ENCODE measurements around the gene MYBPC1. TPM values are rescaled to one million over a fixed set of nuclear protein-coding genes. Genes with fewer than 3 reads are reported as not detected.
A peak's percentile ranks its signal among the peaks of the same experiment; 100 is the strongest.

MYBPC1 gene
- total and polyA plus RNA-seq, 9 of the 15 experiments (the other 6 are each of a cell fraction or from before 2014, with no cell fraction given) = not detected

GRCh38 chr12:101696251-101697196 lies 101.8 kb downstream of the MYBPC1 start (continued):
- peak; percentile 37; the same call in 1 of the 2 replicates for TF ChIP-seq CREB3L1 (IDR thresholded peaks at IDR 0.05; ENCODE audit: borderline replicate concordance, low read depth)
- no peak for TF ChIP-seq ATF1 (CRISPR knock-in tag; IDR thresholded peaks at IDR 0.05)
- peak; percentile 81 for TF ChIP-seq ATF1 (tag; IDR thresholded peaks at IDR 0.05)
- peak in 1 of 2 experiments; percentile 62; a peak in 3 of 4 replicates for TF ChIP-seq MAZ (CRISPR knock-in tag; conservative IDR thresholded peaks at IDR 0.05 in 1 of 2, IDR thresholded peaks at IDR 0.05 in 1 of 2)
- peak; percentile 94 for TF ChIP-seq MECOM (CRISPR knock-in tag; IDR thresholded peaks at IDR 0.05)
- TF ChIP-seq TCFL5 (CRISPR knock-in tag; conservative IDR thresholded peaks at IDR 0.05) = no peak
- peak; percentile 62 for TF ChIP-seq L3MBTL2 (IDR thresholded peaks at IDR 0.05)
- TF ChIP-seq ELF2 (CRISPR knock-in tag; IDR thresholded peaks at IDR 0.05) = no peak
- peak; percentile 70; the same call in 1 of the 2 replicates for TF ChIP-seq SMARCC2 (IDR thresholded peaks at IDR 0.05; ENCODE audit: low read depth)
- peak; percentile 49 for TF ChIP-seq TAF1 (IDR thresholded peaks at IDR 0.05; ENCODE audit: control insufficient read depth, extremely low read depth, insufficient read depth, low read length, severe bottlenecking)
- peak in 1 of 2 experiments; percentile 88; a peak in 3 of 4 replicates for TF ChIP-seq RCOR1 (IDR thresholded peaks at IDR 0.05; ENCODE audit: borderline replicate concordance in 1 of 2, low read depth in 2 of 2, low read length in 2 of 2)
- TF ChIP-seq GABPA (tag; conservative IDR thresholded peaks at IDR 0.05; ENCODE audit: low read depth) = peak; percentile 16; the same call in 1 of the 2 replicates
- no peak for TF ChIP-seq PRPF4 (IDR thresholded peaks at IDR 0.05; ENCODE audit: insufficient read depth, low read depth, low read length, poor library complexity, severe bottlenecking)
- peak; percentile 58 for TF ChIP-seq SMARCB1 (IDR thresholded peaks at IDR 0.05; ENCODE audit: insufficient read length, low read depth)
- TF ChIP-seq ZBTB5 (IDR thresholded peaks at IDR 0.05) = no peak
- peak; percentile 68 for TF ChIP-seq TFAP4 (CRISPR knock-in tag; IDR thresholded peaks at IDR 0.05; ENCODE audit: borderline replicate concordance)
- TF ChIP-seq MEIS2 (IDR thresholded peaks at IDR 0.05; ENCODE audit: partially characterized antibody) = peak; percentile 98

All from K562 (cell line).